Ishikawa (cell line): ENCODE measurements around the gene MPC1L.

Experiments
- CEBPB ChIP-seq: IDR thresholded peaks from 2 replicates; pipeline ENCODE4 v1.6.1; 2012
- CREB1 ChIP-seq: IDR thresholded peaks from 2 replicates; pipeline ENCODE4 v1.6.1; 2012; ENCODE audit warnings: low read depth
- EGR1 ChIP-seq: IDR thresholded peaks from 2 replicates; pipeline ENCODE4 v1.6.1; 2012
- EP300 ChIP-seq: IDR thresholded peaks from 2 replicates; pipeline ENCODE4 v1.6.1; 2012; ENCODE audit warnings: borderline replicate concordance
- FOXM1 ChIP-seq: IDR thresholded peaks from 2 replicates; pipeline ENCODE4 v1.6.1; 2012; ENCODE audit warnings: low read depth, borderline replicate concordance
- RAD21 ChIP-seq: IDR thresholded peaks from 2 replicates; pipeline ENCODE4 v1.6.1; 2012; ENCODE audit warnings: low read depth
- TAF1 ChIP-seq: IDR thresholded peaks from 2 replicates; pipeline ENCODE4 v1.6.1; 2012; ENCODE audit warnings: low read depth, mild to moderate bottlenecking
- TCF12 ChIP-seq: IDR thresholded peaks from 2 replicates; pipeline ENCODE4 v1.6.1; 2012; ENCODE audit warnings: low read depth
- TEAD4 ChIP-seq: IDR thresholded peaks from 2 replicates; pipeline ENCODE4 v1.6.1; 2012
- YY1 ChIP-seq: IDR thresholded peaks from 2 replicates; pipeline ENCODE4 v1.6.1; 2012; ENCODE audit warnings: low read depth
- ZBTB7A ChIP-seq: IDR thresholded peaks from 2 replicates; pipeline ENCODE4 v1.6.1; 2012; ENCODE audit warnings: low read depth
- TF ChIP-seq, protein P1 (sequence below): IDR thresholded peaks from 2 replicates; pipeline ENCODE4 v1.6.1; 2012; ENCODE audit warnings: low read depth, mild to moderate bottlenecking
- TF ChIP-seq, protein P2 (sequence below): IDR thresholded peaks from 2 replicates; pipeline ENCODE4 v1.6.1; 2012
- TF ChIP-seq, protein P3 (sequence below): IDR thresholded peaks from 2 replicates; pipeline ENCODE4 v1.6.1; 2012

DNA sequence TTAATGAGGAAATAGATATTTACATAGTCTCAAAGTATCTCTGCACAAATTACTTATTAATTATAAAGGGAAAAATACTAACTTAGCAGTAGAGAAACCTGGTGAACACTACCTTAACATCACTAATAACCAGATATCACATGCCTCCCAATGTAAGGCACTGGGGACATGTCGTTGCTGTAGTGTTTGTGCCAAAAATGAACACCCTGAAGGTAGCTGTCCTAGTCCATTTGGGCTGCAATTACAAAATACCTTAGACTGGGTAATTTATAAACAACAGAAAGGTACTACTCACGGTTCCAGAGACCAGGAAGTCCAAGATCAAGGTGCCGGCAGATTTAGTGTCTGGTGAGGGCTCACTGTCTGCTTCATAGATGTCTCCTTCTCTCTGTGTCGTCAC, 10.7 kb upstream of the MPC1L start:
- no peak for TF ChIP-seq TAF1
- TF ChIP-seq CREB1 = no peak
- TF ChIP-seq EGR1 = no peak
- TF ChIP-seq, protein P1, sequence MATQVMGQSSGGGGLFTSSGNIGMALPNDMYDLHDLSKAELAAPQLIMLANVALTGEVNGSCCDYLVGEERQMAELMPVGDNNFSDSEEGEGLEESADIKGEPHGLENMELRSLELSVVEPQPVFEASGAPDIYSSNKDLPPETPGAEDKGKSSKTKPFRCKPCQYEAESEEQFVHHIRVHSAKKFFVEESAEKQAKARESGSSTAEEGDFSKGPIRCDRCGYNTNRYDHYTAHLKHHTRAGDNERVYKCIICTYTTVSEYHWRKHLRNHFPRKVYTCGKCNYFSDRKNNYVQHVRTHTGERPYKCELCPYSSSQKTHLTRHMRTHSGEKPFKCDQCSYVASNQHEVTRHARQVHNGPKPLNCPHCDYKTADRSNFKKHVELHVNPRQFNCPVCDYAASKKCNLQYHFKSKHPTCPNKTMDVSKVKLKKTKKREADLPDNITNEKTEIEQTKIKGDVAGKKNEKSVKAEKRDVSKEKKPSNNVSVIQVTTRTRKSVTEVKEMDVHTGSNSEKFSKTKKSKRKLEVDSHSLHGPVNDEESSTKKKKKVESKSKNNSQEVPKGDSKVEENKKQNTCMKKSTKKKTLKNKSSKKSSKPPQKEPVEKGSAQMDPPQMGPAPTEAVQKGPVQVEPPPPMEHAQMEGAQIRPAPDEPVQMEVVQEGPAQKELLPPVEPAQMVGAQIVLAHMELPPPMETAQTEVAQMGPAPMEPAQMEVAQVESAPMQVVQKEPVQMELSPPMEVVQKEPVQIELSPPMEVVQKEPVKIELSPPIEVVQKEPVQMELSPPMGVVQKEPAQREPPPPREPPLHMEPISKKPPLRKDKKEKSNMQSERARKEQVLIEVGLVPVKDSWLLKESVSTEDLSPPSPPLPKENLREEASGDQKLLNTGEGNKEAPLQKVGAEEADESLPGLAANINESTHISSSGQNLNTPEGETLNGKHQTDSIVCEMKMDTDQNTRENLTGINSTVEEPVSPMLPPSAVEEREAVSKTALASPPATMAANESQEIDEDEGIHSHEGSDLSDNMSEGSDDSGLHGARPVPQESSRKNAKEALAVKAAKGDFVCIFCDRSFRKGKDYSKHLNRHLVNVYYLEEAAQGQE = no peak
- TF ChIP-seq, protein P2, sequence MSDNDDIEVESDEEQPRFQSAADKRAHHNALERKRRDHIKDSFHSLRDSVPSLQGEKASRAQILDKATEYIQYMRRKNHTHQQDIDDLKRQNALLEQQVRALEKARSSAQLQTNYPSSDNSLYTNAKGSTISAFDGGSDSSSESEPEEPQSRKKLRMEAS = no peak
- TF ChIP-seq CEBPB = no peak
- TF ChIP-seq EP300 = no peak
- no peak for TF ChIP-seq FOXM1
- TF ChIP-seq, protein P3, sequence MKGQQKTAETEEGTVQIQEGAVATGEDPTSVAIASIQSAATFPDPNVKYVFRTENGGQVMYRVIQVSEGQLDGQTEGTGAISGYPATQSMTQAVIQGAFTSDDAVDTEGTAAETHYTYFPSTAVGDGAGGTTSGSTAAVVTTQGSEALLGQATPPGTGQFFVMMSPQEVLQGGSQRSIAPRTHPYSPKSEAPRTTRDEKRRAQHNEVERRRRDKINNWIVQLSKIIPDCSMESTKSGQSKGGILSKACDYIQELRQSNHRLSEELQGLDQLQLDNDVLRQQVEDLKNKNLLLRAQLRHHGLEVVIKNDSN = no peak
- TF ChIP-seq RAD21 = no peak
- no peak for TF ChIP-seq YY1
- no peak for TF ChIP-seq TCF12
- TF ChIP-seq TEAD4 = no peak
- no peak for TF ChIP-seq ZBTB7A
